Sciatic nerve (tissue), 2 donors: Measurements from ENCODE around the gene ZSCAN26. TPM values are rescaled to one million over a fixed set of nuclear protein-coding genes. Genes with fewer than 3 reads are reported as not detected.

Source experiments
- ATAC-seq: fragments of 200-7000 bp; cut with Tn5 transposase; one replicate; pipeline ENCODE4 v1.9.1; 2020; ENCODE audit warnings: mild to moderate bottlenecking, moderate library complexity
- DNase-seq: peaks from one replicate; pipeline ENCODE4 v3.0.0-alpha.2; 2020; ENCODE audit warnings: low spot score
- intact Hi-C: fragments of 100-400 bp; cut with DNase I; formaldehyde crosslinking; loops from one replicate; pipeline ENCODE4 v1.14.2; 2022
- total RNA-seq: library from RNA; stranded (reverse); fragmentation: NEBNext Ultra II Directional; extraction: Animal tissue kit (Norgen Biotek cat#: 25700); gene quantifications from one replicate; pipeline ENCODE4 v1.2.1, GENCODE V29; 2021
- donor health status: DM: no; HTN: no; CAD: no.
- donor health status: DM: no; HTN: no; CAD: no.

Gene ZSCAN26
- total RNA-seq, 1 donor from 2014 or later, result 19.3 TPM

DNA sequence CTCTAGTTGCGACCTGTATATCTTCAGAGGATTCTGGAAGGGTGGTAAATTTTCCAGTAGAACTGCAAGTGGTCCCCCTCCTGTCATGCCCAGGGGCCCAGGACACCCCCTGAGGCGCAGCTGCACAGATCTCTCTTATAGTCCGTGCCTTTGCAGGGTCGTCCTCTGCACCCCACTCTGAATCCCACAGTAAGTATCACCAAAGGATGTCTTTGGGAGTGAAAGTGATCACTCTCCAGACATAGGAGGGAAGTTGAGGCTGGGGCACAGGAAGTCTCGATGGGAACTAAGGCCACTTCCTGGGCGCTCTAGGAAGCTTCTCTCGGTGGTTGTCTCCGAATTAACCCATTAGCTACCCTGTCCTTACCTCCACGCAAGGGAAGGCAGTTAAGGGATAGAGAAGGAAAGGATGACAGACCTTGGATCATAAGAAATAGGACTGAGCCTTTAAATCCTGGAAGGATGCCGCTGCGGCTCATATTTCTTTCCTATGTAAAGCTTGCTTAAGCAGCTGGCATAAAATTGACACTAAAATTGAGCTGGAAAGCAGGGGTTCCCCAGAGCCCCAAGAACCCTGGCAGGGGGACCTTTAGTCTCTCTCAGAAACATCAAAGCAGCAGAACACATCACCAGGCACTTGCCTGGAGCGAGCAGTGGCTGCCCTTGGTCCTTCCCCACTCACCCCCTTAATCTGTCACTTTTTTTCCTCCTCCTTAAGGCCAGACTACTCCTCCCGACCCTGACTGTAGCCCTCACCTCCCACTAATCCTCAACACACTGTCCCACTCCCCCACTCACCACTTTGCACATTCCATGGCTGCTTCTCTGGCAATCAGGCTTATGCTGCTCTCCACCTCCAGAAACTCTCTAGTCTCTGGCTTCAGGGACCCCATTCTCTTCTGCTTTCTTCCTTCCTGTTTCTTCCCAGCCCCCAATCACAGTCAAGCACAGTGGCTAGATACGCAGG is 14.7 kb upstream of the ZSCAN26 start, which contains the start of gene ZKSCAN4:
Gene ZKSCAN4 (minus strand): TSS at position 261 of the 967 bp plus-strand sequence. CDS start 289 bp downstream, outside the sequence.
- intact Hi-C loops, result no loop called here

DNA sequence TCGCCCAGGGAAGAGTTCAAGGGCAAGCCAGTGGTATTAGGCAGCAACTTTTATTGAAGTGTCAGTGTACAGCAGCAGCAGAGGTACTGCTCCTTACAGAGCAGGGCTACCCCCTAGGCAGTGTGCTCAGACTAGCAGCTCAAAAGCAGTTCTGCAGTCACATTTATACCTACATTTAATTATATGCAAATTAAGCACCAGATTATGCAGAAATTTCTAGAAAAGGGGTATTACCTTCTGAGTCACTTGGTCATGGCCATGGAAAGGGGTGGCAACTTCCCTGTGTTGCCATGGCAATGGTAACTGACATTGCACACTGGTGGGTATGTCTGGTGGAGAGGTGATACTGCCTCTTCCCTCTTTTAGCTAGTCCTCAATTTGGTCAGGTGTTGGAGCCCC is 12.8 kb upstream of the ZSCAN26 start:
- intact Hi-C loops, result no loop called here
- ATAC-seq (no peak), DNase-seq (no peak)

More for the DNA sequence above, 14.7 kb upstream of the ZSCAN26 start, which contains the start of gene ZKSCAN4:
- DNase-seq (peak; percentile 82), ATAC-seq (peak; percentile 98)

DNA sequence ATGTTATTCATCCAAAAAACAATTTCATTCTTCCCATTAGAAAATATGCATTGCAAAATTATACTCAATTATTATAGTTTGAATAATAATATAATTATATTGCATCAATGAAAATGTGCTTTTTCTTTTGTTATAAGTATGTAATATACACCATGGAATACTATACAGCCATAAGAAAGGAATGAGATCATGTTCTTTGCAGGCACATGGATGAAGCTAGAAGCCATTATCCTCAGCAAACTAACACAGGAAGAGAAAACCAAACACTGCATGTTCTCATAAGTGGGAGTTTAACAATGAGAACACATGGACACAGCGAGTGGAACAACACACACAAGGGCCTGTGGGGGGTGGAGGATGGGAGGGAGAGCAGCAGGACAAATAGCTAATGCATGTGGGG is 9.9 kb upstream of the ZSCAN26 start:
- DNase-seq (no peak), ATAC-seq (no peak)
- intact Hi-C loops, result no loop called here

DNA sequence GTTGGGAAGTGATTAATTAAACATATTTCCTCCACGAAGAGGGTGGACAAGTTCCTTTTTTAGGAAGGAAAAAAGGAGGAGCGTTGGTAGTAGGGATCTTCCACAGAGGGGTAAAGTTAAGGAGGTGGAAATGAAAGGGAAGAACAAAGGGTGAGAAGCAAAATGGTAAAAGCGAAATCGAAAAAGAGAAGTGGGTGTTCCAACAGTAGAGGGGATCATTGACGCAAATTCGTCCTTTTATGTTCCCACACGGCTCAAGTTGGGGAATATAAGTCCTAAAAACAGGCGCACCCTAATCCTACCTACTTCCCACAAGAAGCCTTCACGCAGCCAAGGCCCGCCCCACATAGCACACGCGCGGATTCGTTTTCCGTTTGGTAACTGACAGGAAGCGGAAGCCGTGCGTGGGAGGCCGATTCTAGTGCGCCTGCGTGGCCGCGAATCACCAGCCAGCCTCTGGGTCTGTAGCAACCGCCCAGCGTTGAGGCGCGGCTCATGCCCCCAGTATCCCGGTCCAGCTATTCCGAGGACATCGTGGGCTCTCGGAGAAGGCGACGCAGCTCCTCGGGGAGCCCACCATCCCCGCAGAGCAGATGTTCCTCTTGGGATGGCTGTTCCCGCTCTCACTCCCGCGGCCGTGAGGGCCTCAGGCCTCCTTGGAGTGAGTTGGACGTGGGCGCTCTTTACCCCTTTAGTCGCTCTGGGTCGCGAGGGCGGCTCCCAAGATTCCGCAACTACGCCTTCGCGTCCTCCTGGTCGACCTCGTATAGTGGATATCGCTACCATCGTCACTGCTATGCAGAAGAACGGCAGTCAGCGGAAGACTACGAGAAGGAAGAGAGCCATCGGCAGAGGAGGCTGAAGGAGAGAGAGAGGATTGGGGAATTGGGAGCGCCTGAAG is 7.8 kb upstream of the ZSCAN26 start, which contains the start of gene NKAPL:
Gene NKAPL (plus strand): TSS at position 421 of the 901 bp plus-strand sequence. CDS start 75 bp downstream, at position 496.
- intact Hi-C loops, result no loop called here
- DNase-seq, result peak; percentile 87
- ATAC-seq, result peak; percentile 99

DNA sequence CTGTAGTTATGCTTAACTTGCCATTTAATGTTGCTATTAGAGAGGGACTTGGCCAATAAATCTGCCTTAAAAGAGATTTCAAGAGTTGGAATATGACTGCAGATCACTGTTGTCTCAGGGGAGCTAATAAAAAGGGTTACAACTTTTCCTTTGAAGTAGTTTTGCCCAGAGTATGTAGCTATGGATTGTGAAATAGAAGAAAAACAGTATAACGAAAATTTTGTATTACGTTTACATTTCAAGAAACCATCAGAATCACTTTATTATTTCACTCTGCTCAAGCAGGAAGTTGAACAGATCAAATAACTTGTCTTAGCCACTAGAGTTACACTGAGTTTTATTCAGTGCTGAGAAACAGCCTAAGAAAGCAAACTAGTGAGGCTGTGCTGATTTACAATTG is 3.0 kb upstream of the ZSCAN26 start:
- DNase-seq, result no peak
- no peak for ATAC-seq
- intact Hi-C loops, result no loop called here

DNA sequence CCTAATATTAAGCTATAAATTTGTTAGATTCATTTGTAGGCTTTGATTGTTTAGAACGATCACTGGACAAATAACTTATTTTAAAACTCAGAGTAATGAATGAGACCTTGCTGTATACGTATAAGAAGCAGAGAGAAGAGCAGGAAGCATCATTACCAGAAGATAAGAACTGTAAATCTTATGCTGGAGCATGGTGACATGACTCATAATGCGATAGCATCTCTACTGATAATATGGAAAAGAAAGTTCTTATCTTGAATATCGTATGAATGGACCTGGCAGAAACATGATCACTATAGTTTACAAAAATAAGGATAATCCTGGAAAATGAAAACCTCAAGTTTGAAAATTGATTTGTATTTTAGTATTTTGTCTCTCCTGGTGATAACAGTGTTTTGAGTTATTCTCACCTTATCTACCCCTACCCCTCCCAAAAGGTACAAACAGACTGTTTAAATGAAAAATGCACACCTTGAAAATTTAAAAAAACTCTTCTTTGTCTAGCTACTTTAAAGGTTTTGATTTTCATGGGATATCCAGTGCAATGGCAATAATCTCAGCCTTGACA is 2.0 kb upstream of the ZSCAN26 start:
- intact Hi-C loops, result no loop called here

DNA sequence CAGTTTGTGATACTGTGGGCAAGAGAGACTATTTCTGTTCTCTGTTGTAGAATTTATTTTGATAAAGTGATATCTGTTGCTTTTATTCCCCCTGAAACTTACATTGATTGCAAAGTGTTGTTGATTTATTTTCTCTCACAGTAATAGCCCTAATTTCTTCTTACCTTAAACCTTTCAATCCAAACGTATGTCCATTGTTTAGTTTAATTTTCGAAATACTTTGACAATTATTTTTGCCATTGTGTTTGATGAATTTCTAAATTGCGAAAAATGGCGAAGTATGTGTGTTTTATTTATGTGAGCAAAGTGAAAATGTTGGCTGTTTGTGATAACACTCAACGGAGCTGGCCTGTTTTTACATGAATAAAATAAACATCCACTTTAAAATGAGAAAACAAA is 381 bp upstream of the ZSCAN26 start:
- DNase-seq, result no peak
- intact Hi-C loops, result no loop called here
- ATAC-seq, result no peak

More for the DNA sequence above, 2.0 kb upstream of the ZSCAN26 start:
- DNase-seq, result no peak
- ATAC-seq, result no peak

DNA sequence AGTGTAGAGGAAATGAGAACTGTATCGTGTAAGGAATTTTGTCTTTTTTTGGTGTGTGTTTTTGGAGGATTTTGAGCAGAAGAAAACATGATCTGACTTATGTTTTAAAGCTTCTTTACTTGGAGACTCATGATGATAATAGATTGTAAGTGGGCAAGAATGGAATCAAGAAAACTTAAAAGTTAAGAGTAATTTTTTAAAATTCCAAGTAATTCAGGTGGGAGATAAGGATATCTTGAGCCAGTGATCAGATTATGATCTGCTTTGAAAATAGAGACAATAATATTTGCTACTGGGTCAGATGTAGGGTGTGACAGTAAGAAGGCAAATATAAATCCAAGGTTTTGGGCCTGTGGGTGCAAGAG is 734 bp downstream of the ZSCAN26 start:
- DNase-seq (no peak), ATAC-seq (no peak)
- intact Hi-C loops, result no loop called here

DNA sequence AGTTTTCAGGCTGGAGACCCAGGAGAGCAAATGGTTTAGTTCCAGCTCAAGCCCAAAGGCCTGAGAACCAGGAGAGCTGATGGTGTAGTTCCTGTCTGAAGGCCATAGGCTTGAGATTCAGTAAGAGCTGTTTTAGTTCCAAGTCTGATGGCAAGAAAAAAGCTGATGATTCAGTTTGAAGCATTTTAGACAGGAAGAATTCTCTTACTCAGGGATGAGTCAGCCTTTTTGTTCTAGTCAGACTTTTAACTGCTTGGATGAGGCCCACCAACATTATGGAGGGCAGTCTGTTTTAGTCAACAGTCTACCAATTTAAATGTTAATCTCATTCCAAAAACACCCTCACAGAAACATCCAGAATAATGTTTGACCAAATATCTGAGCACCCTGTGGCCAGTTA is 2.5 kb downstream of the ZSCAN26 start:
- ATAC-seq (no peak), DNase-seq (no peak)
- intact Hi-C loops, result no loop called here

DNA sequence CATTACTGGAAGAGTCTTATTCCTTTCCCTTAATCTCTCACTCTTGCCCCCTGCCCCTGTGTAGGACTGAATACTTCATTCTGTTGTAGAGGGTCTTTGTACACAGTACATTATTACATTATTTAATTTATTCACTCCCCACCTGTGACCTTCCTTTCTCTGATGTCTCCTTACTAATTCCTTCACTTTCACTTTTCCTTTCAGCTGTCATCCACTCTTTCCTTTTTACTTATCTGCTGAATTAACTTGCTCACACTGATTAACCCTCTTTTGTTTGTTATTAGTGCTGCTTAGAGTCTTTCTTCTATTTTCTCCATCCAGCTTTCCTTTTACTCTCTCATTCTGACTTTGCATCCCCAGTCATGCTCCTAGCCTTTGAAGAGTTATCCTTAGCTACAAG is 7.9 kb downstream of the ZSCAN26 start:
- ATAC-seq (no peak), DNase-seq (no peak)
- intact Hi-C loops, result no loop called here

DNA sequence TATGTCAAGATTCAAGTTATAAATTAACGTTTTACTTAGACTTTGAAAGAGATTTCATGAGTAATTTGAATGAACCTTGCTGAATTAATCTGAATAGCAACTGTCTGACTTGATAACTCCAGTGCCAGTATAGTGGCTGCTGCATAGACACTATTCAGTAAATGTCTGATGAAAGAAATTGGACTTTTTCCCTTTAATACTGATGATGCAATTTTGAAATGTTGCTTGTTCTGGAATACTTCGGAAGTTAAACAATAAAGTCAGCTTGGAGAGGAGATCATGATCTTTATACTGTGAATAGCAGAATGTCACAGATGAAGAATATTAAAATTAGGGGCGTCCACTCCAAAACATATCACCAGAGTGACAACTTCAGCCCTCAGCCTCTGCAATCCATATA is 10.8 kb downstream of the ZSCAN26 start:
- intact Hi-C loops, result no loop called here
- DNase-seq (no peak), ATAC-seq (no peak)

DNA sequence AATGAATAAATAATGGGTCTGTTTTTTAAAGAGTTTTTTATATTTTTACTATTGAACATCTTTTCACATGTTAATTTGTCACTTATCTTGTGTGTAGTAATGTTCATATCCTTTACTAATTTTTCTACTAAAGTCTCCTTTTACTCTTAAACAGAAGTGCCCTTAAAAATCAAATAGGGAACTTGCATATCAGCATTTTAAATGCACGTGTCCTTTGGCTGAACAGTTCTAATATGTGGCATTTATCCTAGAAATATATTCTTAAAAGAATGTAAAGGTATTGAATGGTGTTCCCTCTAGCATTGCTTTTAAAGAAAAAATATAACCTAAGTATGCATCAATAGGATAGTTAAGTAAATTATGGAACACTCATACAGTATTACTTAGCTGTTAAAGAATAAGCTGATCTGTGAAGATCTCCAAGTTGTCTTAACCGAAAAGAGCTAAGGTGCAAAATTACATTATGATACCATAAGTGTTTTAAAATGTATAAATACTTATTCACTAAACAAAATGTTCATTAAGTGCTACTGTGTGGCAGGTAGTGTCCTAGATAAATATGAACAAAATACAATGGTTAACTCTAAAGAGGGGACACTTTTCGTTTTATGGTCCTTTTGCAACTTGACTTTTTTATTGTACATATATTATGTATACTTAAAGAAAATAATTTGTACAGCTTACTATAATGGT is 13.8 kb downstream of the ZSCAN26 start:
- intact Hi-C loops, result no loop called here
- ATAC-seq (no peak), DNase-seq (no peak)

DNA sequence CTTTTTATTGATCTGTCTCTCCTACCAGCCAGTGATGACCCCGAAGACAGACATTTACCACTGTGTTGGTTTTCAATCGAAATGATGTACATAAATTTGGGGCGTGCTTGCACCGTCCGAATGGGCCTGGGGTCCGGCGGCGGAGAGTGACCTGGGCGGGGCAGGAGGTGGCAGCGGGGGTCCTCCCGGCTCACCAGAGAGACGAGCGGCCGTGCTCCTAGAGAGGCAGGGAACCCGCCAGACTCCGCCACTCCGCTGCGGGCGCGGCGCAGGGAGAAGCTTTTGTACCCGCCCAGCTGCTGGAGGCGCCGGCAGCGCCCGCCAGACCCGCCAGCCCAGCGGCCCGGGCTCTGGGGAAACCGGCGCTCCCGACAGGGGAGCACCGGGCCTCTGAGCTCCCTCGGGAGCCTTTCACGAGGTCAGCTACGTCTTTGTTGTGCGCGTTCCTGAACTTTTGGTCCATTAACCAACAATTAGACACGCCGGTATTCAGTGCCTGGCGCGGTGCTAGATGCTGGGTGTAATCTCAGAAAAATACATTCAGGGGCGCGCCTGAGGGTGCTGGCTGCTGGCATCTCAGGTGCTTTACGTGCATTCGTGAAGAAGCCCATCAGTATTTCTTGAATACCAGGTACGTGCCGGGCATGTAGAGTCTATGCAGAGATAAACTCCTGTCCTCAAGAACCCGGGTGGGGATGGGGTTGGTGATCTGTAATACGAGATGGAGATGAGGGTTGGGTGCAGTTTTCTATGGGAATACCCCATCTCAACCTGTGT is 14.5 kb downstream of the ZSCAN26 start, which contains the start of gene PGBD1:
Gene PGBD1 (plus strand): TSS at position 285 of the 777 bp plus-strand sequence. CDS start 2,242 bp downstream, outside the sequence.
- intact Hi-C loops, result no loop called here

DNA sequence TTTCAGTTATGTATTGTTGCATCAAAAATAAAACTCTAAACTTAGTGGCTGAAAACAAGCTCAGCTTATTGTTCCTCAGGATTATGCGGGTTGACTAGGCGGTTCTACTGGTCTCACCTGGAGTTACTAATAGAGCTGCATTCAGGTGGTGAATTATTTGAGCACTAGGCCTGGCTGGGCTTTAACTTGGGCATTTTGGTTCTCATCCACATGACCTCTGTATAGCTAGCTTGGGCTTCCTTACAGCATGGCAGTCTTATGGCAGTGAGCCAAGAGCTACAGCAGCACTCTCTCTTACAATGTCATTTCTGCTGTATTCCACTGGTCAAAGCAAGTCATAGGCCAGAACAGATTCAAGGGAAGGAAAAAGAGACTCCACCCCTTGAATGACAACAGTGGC is 16.0 kb downstream of the ZSCAN26 start:
- intact Hi-C loops, result no loop called here
- DNase-seq, result no peak
- ATAC-seq, result no peak

More for the DNA sequence above, 14.5 kb downstream of the ZSCAN26 start, which contains the start of gene PGBD1:
- DNase-seq, result peak; percentile 73
- ATAC-seq, result peak; percentile 88

DNA sequence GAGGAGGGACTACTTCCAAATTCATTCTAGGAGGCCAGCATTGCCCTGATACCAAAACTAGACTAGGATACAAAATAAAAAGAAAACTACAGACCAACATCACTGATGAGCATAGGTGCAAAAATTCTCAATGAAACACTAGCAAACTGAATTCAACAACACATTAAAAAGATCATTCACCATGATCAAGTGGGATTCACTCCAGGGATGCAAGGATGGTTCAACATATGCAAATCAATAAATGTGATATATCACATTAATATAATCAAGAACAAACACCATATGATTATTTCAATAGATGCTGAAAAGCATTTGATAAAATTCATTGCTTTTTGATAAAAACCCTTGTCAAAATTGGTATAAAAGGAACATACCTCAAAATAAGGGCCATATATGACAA is 24.6 kb downstream of the ZSCAN26 start:
- DNase-seq, result no peak
- intact Hi-C loops, result no loop called here
- ATAC-seq, result no peak

DNA sequence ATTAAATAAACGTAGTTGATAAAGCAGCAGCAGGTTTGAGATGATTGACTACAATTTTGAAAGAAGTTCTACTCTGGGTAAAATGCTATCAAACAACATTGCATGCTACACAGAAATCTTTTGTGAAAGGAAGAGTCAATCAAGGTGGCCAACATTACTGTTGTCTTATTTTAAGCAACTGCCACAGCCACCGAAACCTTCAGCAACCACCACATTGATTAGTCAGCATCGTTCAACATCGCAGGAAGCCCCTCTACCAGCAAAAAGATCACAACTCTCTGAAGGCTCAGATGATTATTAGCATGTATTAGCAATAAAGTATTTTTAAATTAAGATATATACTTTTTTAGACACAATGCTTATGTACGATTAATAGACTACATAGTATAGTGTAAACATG is 28.4 kb downstream of the ZSCAN26 start:
- ATAC-seq (no peak), DNase-seq (no peak)
- intact Hi-C loops, result no loop called here

DNA sequence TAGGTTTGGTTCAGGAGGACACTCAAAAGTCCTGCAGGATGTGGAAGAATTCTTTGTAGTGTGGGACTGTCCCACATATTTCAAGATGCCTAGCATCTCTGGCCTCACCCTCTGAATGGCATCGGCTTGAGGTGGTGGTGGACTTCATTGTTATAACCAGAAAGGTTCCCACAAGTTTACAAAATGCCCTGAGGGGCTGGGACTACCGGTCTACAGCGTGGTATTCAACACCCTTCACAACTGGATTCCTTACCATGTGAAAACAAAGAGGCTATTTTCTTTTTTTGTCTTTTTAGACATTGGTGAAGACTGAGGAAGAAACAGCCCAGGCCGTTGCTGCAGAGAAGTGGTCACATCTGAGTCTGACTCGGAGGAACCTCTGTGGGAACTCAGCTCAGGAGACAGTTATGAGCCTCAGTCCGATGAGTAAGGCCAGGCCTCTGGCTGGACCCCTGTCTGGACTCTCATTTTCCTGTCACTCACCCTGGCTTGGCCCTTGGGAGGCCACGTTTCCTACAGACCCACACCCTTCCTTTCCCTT is 29.6 kb downstream of the ZSCAN26 start:
- ATAC-seq (no peak), DNase-seq (no peak)
- intact Hi-C loops, result no loop called here
